DOHH2 (cell line): ENCODE data around the gene ZBTB7B.
"Not testable (repeated sequence)": the region's sequence is repeated elsewhere in the genome, so short reads cannot be mapped to it uniquely, and the experiment has no call there.

Experiments
- CTCF ChIP-seq: fragments of 200-600 bp; sonication (generic); IDR thresholded peaks from one replicate; pipeline ENCODE4 v1.5.1; 2014; ENCODE audit warnings: antibody characterized with exemption, mild to moderate bottlenecking, low read depth, low read length; ENCODE audit not compliant: poor library complexity, severe bottlenecking
- EZH2phosphoT487 ChIP-seq: fragments of 200-600 bp; sonication (generic); IDR thresholded peaks from 2 replicates; pipeline ENCODE4 v1.6.1; 2017; ENCODE audit warnings: borderline replicate concordance, mild to moderate bottlenecking, antibody characterized with exemption, low read length, moderate library complexity, mixed read lengths

GRCh38 chr1:154977762-154978161, 24.8 kb upstream of the ZBTB7B start:
- not testable (repeated sequence) for TF ChIP-seq CTCF, EZH2phosphoT487
